NCI-H774 (cell line): ENCODE results near the gene BTK.

Experiments
- DNase-seq: peaks from one replicate; lab custom pipeline; 2025; lab: John Stamatoyannopoulos, UW

Gene BTK

DNA sequence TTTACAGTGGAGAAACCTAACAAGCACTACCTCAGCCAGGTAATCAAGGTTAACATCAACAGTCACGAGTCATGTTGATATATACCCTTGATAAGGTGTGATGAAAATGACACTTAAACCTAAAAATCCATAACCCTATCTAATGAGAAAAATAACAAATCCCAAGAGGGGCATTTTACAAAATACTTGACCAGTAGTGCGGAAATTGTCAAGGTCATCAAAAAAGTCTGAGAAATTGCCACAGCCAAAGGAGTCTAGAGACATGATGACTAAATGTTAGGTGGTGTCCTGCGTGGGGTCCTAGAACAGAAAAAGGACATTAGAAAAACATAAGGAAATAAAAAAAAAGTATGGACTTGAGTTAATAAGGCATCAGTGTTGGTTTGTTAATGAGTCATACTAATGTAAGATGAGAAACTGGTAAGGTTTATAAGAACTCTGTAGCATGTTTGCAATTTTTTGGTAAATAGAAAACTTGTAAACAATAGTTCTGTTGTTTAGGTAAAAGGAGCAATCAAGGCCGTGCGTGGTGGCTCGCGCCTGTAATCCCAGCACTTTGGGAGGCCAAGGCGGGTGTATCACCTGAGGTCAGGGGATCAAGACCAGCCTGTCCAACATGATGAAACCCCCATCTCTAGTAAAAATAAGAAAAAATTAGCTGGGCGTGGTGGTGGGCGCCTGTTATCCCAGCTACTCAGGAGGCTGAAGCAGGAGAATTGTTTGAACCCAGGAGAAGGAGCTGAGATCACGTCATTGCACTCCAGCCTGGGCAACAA lies 7.7 kb upstream of the BTK start:
- no peak for DNase-seq

DNA sequence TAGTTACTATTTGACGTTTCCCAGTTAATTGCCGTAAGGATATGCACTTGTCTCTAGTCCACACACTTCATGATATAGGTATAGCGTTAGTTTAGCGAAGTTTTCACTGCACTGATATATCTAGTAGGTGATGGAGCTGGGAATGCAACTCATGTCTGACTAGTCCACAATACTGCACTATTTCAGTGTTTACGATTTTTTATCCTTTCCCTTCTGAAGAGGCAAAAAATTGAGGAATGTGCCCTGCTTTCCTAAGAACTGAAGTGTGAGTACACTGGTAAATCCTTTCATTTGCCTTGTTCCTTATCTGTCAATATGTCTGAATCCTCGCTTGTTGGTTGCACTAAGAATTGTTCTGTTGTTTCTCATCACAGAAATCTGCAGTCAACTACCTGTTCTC lies 5.8 kb upstream of the BTK start:
- no peak for DNase-seq

DNA sequence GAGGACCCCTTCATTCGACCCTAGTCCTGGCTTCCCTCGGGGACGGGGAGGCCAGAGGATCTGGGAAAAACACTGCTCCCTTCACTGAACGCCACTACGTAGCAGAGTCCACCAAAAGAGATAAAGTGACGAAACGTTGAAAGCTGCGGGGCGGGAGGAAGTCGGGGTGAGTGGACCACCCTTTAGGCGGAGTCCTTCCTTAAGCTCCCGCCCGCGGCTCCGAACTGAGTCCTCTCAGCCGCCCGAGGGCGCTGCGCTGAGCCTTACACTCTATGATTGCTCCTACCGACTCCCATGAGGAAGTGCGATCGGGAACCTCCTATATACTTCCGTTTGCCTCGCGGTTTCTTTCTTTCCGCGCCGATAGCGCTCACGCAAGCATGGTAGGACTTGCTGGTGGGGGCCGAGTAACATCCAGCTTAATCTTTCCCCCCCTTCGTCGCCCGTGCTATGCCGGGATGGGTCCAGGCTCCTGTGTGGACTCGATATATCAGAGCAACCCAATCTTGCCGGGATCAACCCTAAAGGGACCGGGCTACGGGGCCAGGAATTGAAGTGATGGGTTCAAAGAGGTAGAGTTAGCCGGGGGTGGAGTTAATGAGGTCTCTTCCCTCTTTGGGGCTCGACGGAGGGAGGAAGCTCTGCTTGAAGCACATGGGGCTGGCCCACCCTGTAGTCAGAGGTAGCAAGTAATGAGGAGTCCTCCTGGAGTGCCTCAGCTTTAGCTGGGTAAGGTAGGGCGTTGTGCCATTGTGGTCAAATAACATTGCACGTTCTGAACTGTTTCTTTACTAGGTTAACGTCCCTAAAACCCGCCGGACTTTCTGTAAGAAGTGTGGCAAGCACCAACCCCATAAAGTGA lies 4.9 kb upstream of the BTK start, which contains the start of gene RPL36A:
Gene RPL36A, plus strand, starts transcription at position 348 of the 862 bp plus-strand sequence. Its CDS starts 33 bp downstream, at position 381.
- peak; percentile 77 for DNase-seq

DNA sequence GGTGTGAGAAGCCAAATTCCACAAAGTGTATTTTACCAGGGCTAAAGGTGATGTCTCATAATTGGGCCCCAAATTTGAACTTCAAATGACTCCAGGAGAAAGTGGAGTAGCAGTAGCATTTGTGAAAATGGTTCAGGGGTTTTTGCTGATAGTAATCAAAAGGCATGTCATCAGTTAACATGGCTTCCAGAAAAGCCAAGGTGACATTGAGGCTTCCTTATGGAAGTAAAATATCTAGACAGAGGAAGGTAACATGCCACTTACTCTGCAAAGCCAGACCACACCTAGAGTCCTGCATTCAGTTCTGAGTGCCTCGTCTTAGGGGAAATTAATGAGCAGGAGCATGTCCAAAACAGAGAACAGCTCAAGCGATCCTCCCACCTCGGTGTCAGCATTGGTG lies 2.6 kb upstream of the BTK start:
- no peak for DNase-seq

DNA sequence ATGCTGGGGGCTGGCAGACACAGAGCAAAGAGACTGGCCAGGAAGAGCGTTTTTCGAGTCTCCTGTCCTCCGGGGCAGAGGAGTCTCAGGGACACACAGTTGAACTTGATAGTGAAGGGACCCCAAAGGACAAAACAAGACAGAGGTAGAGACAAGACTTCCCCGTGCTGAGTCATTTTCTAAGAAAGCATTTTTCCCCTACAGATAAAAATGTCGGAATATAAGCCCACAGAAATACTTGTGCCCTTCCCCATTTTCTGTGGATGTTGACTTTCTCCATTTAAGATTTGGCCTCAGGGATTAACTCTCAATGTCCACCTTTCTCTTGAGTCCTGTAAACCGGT lies 523 bp upstream of the BTK start:
- no peak for DNase-seq

DNA sequence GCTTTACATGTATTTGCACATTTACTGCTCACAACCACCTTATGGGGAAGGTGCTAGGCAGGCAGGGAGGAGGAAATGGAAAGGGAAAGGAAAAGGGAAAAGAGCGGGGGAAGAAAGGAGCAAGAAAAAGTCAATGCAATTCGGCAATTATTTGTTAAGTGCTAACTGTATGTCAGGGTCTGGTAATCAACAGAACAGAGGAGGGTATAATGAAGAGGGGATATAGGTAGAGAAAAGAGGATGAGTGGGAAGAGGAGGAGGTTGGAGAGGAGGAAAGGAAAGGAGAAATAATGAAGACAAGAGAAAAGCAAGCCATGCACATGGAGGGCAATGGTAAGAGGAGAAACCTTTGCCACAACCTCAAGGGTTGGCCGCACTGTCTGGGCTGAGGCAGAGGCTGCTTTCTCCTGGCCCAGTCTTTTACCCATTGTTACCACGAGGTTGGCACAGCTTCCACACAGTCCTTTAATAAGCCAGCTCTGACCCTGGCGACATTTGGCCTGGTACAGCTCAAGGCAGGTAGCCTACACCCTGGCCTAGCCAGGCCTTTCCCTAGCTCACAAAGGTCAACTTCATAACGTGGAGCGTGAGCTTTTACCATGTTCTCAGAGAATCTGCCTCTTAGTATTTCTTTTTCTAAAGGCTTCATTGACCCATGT lies 836 bp downstream of the BTK start:
- no peak for DNase-seq

DNA sequence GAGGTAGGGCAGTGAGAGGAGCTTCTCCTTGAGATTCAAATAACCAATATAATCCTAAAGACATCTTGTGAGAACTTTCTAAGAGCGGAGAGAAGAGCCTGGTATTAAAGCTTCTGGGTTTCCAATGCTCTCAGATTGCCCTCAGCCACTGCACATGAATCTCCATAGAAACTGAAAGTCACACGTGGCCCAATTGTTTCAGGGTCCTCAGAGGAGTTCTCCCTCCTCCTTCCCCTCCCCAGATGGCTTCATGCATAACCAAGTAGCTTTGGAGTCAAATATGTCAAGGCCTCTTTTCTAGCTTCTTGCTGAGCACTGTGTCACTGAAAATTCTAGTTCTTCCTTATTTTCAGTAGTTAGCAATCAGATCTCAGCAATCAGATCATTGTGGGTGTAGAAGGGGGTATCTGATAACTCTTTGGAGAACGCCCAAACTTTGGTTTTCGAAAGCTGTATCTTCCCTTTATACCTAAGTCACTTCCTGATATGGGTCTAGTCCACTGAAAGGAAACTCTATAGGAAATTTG lies 2.2 kb downstream of the BTK start:
- no peak for DNase-seq

DNA sequence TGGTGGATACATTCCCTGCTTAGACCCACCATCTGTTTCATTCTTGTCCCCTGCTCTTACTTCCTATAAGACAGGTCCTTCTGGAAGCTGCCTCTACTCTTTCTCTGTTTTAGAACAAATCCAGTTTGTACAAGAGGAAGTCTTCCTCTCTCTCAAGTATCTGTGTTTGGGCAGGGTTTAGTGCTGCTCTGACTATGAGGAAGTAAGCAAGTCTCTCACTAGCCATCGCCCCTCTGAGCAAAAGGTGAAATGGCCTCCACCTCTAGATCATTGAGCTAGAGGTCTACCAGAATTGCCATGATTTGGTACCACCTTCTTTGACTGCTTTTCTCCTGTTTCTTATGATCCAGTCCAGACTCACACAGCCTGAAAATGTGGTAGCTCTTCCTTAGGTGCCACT lies 8.4 kb downstream of the BTK start:
- DNase-seq = no peak

DNA sequence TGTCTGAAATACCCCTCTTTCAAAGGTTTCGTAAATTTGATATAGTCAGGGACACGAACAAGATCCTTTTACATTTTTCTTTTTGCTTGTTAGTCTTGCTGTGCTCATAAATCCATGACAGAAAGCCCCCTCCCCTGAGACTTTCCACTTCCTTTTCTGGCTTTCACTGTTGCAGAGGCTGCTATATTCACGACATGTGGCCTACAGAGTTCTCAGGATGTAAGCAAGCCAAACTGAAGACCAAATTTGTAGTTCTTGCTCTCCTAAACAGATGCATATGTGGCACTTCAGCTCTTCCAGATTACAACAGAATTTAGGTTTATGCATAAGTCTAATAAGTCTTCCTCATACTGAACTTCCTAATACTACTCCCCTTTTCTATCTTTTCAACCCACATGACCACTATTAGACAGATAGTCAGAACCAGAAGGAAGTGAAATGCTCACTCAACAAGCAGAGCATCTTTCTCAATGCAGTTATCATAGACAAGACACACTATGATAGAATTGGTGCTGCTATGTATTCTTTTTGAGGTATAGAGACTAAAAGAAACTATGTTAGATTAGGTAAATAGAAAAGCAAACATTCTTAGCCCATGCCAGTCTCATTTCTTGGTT lies 15.0 kb downstream of the BTK start:
- DNase-seq = no peak

DNA sequence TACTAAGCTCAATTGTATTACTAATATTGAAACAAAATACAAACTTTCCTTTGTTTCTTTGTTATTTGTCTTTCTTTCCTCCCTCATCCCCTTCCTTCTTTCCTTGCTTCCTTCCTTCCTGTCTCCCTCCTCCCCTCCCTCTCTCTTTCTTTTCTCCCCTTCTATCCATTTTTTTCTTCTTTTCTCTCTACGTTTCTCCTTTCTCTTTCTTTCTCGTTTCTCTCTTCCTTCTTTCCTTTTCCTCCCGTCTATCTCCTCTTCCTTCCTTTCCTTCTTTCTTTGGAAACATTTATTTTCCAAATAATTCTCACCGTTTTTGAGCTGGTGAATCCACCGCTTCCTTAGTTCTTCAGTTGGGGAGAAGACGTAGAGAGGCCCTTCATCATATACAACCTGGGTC lies 16.3 kb downstream of the BTK start:
- no peak for DNase-seq

DNA sequence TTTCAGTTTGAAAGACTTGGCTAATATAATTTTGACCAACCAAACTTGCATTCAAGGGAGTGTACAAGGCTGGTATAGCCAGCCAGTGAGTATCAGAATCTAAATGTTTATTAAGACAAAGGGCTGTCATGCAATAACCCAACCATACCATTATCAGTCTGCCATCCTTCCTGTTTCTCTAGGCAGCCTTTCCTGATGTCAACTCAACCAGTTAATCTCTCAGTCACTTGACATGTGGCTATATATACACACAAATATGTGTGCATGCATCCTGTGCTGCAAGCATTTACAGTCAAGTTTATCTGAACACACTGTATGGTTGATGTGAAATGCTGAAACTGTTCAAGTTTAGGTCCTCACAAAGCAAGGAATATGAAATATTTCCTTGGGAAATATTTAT lies 17.2 kb downstream of the BTK start:
- DNase-seq = no peak

DNA sequence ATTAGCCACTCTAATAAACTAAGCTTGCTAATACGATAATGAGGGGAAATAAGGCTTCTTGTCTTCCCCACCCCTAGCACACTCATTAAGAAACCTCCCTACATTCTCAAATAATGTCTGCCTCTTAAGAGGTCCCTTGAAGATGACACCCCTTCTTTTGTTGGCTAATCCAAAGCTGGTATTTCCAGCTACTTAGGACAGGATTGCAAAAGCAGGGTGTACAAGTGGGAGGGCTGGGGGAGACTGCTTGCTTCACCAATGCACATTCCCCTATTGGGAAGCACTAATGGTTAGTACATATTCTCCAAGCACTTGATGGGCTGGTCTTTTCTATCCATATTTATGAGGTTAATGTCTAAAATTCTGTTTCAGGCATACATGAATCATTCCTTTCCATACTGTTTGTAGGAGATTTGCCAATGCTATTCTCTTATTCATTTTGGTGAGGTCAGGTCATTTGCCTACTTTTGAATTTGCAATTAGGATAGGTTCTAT lies 20.6 kb downstream of the BTK start:
- no peak for DNase-seq

DNA sequence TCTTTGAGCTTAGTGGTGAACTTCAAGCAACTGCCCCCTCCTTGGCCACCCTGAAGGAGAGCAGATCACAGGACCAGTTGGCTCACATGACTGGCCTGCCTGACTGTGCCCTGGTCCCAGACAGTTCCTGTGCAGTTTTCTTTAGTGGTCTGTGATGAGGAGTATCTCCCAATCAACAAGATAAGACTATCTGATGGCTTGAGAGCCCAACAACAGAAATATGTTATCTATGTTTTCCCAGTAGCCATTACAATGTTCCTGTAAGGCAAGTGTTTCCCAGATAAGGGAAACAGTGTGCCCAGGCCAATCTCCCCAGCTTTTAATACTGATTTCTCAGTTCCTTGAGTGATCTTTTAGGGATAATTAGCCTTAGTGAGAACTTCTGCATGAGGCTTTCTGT lies 23.2 kb downstream of the BTK start:
- no peak for DNase-seq

DNA sequence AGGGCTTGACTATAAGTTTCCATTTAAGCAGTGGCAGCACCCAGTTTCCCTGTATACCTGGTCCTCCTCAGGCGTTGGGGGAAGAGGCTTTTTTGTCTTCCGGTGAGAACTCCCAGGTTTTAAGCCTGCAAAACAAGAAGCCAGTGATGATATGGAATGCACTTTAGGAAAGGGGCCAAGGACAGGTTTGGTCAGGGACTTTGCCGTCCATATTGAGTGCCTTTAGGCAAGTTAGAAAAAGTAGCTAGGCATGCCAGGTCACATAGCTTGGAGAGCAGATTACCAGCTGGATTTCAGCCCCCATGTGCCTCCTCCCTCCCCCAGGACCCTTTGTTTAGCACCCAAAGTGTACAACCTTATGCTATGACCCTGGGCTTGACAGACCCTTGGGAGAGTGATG lies 23.9 kb downstream of the BTK start:
- no peak for DNase-seq

DNA sequence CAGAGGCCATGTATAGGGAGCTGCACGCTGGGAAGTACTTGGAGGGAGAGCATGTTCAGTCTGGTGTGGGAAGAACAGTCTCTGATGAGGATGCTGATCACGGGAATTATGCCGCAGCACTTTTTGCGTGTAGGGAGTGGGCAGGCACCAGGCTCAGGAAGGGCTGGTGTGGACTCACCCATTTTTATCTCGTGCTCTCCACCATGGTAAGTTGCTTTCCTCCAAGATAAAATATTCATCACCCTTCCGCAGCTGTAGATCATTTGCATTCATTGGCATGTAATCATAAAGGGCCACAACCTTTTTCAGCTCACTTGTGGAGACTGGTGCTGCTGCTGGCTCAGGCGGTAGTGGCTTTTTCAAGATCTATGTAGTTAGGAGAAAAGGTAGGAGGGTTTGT lies 25.6 kb downstream of the BTK start:
- DNase-seq = no peak

DNA sequence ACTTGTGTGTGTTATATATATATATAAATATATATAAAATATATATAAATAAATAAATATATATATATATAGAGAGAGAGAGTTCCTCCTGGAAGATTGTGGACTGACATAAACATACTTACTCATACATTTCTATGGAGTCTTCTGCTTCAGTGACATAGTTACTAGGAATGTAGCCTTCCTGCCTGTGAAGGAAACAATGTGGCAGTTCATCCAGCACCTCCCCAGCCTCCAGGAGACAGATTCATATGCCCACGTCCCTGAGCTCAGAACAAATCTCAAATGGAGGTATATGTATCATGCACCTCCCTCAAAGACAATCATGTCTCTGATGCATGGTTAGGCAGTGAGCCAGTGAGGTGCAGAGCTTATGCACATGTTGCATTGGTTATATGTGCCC lies 26.0 kb downstream of the BTK start:
- DNase-seq = no peak

DNA sequence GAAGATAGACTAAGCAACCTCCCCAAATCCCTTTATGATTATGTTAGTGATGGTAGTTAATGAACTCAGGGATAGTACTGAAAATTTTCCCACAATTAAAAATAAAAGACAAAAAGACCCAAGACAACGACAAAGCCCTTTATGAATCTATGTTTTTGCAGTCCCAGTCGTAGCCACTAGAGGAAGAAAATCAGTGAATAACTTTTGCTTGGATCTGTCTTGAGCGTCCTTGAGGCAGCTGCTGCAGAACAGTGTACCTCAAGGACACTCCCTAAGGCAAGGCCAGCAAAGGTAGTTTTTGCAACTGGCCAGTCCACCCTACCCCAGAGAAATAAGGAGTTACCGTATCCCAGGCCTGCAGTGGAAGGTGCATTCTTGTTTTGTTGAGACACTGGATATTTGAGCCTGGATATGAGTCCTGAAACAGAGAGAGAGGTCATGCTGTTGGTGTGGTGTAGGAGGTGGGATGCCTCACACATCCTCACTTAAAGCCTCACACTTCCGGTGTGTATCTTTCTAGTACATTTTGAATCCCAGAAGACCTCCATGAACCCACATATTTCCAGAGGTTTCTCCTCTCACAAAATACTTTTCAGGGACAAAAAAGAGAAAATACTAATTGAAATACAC lies 28.7 kb downstream of the BTK start:
- DNase-seq = no peak

DNA sequence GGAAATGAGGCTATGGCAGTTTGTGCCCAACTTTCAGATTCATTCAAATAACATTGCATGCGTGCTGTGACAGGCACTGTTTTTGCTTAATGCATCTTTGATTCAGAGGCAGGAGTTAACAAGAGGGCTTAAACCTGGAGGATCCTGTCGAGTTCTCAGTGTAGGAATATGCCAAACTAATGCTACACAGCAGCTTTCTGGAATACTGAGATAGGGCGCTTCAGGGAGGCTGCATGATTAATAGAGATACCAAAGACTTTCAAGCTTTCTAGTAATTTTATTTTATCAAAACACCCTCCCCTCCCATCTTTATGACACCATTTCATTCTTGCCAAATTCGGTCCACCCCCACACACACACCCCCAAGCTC lies 36.8 kb downstream of the BTK start:
- DNase-seq = no peak

DNA sequence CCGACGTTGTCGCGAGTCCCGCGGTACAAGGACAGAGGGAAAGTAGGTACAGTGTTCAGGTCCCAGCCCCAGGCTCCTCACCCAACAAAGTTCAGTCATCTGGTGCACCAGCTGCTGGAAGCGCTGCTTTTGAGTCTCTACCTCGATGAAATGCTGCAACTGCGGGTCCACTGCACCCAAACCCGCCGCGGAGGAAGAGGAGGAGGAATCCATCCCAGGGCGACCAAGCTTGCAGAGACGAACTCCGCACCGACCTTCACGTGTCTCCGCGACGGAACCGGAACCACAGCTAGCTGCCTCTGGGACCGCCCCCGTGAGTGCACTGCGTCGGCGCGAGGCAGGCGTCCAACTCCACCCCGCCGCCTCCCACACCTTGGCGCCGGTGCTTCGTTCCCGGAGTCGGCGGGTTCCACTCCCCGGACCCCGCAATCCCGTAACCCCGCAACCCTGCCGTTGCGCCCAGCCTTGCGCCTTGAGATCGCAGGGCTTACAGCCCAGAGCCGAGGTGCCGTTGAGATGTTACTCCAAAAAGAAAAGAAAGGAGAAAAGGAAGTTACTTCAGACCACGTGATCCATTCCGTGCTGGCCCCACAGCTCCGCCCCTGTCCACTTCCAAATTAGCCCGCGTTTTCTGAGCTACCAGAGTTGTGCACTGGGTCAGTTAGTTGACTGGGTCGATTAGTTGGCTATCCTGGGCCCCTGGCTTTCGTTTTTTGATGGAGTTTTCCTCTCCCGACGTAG lies 37.4 kb downstream of the BTK start, which contains the start of gene TIMM8A:
Gene TIMM8A, minus strand, starts transcription at position 291 of the 741 bp plus-strand sequence. Its CDS starts 78 bp downstream, at position 213.
- peak; percentile 56 for DNase-seq

DNA sequence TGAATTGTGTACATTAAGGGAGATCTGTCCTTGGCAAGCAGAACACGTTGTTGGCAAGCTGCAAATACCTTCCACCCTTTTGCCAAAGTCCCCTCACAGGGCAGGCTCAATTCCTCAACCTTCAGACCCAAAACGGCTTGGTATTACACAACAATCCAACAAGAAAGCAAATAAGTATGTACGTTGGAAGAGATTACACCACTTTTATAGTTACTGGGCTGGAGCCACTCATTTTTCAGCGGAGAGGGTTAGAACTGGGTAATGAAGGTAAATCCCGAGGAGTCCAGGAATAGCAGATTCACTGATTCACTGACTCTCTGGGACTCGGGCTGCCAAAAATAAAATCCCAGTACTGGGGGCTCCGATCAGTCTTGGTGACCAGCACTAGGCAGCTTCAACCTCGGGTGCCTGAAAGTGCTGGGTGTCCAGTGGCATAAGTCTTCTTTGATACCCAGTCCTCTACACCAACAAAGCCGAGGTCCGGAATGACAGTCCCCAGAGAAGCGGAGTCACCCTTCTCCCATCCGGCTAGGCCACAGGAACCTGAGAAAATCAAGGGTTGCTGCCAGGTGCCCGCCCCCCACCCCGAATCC lies 38.0 kb downstream of the BTK start:
- DNase-seq = no peak
